NCI-H1092 (cell line): ENCODE data around the gene CLASP2.
"Not testable (repeated sequence)": the region's sequence is repeated elsewhere in the genome, so short reads cannot be mapped to it uniquely, and the experiment has no call there.

ENCODE experiments used
- DNase-seq: peaks from one replicate; lab custom pipeline; 2025; lab: John Stamatoyannopoulos, UW

The CLASP2 gene

DNA sequence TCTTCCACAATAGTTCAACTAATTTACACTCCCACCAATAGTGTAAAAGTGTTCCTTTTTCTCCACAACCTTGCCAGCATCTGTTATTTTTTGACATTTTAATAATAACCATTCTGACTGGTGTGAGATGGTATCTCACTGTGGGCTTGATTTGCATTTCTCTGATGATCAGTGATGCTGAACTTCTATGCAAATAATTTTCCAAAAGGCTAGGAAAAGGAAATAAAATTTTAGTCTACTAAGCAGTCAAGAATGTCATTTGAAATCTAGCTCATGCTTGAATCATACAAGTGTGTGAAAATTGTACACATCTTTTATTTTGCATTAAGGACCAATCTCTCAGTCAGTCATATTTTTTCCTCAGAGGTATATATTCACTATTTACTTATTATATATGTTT lies 176.1 kb downstream of the CLASP2 start:
- no peak for DNase-seq

DNA sequence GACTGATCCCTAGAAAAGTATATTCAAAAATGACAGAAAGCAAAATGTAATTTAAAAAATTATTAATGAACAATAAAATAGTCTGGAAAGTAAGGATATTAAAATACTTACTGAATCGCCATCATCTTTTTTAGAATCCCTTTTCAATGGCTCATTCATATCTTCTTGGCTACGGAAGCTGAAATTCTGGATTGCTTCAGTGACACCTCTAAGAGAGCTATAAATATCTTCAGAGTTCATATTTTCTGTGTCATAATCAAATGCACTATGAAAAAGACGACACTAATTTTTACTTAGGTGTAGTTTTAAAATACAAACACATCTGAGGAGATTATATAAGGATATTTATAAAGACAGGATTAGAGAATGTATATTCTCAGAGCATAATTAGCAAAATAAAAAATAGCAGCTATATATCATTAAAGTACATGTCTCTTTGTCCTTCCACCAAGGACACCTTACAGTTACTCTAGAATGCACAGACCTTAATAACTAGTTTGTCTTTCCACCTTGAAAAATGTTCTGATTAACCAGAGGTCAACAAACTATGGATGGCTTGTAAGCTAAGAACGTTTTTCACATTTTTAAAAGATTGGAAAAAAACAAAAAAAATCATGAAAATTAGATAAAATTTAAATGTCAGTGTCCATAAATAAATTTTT lies 179.2 kb downstream of the CLASP2 start:
- no peak for DNase-seq

DNA sequence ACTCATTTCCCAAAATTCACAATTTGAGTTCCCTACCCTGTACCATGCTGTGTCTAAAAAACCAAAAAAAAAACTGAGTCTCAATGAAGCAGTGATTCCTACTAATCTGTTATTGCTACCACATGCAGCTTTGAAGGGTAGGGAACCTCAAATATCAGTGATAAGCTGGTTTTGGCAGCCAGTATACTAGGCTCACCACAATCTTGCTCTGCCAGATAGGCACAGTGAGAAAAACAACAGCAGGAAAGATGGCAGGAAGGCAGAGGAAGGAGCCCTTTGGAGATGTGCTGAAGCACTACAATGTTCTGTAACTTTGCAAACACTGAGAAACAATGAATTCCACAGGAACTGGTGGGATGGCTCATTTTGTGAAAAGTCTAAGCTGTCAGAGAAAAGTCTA lies 180.9 kb downstream of the CLASP2 start:
- DNase-seq: no peak

DNA sequence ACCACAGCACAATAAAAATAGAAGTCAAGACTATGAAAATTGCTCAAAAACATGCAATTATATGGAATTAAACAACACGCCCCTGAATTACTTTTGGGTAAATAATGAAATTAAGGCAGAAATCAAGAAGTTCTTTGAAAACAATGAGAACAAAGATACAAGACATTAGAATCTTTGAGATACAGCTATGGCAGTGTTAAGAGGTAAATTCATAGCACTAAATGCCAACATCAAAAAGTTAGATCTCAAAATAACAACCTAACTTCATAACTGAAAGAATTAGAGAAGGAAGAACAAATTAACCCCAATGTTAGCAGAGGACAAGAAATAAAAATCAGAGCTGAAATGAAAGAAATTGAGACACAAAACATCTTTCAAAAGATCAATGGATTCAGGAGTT lies 191.3 kb downstream of the CLASP2 start:
- DNase-seq: no peak

DNA sequence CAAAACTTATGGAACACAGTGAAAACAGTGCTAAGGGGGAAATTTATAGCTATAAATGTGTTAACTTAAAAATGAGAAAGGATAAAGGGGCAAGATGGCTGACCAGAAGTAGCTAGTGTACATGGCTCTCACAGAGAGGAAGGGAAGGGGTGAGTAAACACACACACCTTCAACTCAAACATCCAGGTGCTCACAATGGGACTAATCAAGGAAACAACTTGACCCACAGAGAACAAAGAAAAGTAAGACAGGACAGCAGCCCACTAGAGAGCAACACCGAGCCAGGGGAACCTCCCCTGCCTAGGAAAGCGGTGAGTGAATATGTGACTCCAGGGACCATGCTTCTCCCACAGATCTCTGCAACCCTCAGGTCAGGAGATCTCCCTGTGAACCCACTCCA lies 192.8 kb downstream of the CLASP2 start:
- DNase-seq: no peak

DNA sequence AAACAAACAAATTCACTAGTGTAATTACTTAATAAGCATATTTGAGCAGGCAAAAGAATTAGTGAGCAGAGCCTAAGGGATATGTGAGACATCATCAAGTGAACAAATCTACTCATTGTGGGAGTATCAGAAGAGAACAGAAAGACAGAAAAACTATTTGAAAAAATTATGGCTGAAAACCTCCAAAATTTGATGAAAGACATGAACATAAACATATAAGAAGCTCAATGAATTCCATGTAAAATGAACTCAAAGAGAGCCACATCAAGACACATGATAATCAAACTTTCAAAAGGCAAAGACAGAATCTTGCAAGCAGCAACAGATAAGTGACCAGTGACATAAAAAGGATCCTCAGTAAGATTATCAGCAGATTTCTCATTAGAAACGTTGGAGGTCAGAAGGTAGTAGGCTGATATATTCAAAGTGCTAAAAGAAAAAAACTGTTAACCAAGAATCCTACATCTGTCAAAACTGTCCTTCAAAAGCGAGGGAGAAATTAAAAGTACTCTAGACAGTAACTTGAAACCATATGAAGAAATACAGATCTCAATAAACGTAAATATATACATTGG lies 194.9 kb downstream of the CLASP2 start:
- DNase-seq: no peak

DNA sequence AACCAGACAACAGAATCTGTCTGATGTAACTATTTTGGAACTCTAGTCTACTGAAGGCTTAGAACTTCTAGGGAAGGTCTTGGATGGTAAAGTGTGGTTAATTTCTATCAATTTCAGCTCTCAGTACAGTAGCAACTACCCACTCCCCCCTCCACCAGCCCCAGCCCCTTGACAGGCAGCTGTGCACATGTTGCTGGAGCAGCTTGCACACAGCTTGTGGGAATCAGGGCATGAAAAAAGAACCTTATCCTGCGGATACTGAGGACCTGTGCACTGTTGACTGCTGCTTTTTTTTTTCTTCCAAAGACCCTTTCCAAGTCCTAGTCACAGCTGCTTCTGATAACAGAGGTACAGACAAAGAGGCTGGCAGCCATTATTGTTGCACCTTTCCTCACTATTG lies 196.3 kb downstream of the CLASP2 start:
- DNase-seq: no peak

DNA sequence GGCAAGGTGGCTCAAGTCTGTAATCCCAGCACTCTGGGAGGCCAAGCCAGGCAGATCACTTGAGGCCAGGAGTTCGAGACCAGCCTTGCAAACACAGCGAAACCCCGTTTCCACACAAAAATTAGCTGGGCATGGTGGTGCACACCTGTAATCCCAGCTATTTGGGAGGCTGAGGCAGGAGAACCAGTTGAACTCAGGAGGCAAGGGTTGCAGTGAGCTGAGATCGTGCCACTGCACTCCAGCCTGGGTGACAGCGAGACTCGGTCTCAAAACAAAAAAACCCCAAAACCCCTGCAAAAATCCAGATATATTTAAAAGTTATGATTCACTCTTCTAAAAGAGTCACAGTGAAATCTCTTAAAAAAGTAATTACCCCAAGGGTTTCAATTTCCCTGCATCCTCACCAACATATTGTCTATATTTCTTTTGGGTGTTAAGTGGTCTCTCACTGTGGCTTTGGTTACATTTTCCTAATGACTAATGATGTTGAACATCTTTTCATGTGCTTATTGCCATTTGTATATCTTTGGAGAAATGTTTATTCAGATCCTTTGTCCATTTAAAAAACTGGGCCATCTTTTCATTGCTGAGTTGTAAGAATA lies 204.7 kb downstream of the CLASP2 start:
- DNase-seq: no peak

DNA sequence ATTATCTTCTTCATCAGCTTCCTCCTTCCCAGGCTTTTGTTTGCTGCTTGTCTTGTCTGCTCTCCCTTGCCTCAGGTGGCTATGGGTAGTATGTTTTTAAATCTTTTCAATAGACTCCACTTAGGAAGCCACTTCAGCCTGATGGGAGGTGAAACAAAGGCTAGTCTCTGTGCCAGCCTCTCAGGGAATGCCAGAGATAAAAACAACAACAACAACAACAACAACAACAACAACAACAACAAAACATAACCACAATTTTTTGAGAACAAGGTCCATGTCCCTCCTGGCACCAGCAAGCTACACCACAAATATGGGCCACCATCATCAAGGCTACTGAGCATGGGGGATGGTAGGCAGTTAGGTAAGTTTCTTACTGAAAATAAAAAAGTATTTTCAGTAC lies 213.0 kb downstream of the CLASP2 start:
- DNase-seq: no peak

DNA sequence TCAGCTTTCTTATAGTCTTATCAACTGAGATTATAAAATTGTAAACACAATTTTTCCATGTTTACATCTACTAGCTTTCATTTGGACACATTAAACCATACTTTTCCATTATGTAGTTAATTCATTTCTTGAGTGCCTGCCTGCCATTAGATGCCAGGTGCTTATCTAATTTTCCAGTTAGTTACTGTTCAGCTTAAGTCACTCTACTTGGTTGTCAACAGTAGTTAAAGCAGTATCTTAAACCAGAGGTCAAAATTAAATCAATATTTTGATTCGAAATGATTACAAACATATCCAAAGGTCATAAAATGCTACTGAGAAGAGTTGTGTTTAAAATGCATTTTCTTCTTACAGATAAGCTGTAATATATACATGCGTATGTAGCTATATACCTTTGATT lies 221.6 kb downstream of the CLASP2 start:
- DNase-seq: no peak

DNA sequence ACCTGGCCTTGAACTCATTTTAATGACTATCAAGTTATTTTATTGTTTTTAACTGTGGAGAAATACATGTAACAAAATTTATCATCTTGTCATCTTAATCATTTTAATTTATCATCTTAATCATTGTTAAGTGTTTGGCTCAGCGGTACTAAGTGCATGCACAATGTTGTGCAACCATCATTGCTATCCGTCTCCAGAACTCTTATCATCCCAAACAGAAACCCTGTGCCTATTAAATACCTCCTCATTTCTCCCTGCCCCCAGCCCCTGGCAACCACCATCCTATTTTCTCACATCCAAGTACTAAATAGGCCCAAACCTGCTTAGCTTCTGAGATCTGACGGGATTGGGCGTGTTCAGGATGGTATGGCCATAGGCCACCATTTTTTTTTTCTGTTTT lies 226.3 kb downstream of the CLASP2 start:
- DNase-seq: no peak

DNA sequence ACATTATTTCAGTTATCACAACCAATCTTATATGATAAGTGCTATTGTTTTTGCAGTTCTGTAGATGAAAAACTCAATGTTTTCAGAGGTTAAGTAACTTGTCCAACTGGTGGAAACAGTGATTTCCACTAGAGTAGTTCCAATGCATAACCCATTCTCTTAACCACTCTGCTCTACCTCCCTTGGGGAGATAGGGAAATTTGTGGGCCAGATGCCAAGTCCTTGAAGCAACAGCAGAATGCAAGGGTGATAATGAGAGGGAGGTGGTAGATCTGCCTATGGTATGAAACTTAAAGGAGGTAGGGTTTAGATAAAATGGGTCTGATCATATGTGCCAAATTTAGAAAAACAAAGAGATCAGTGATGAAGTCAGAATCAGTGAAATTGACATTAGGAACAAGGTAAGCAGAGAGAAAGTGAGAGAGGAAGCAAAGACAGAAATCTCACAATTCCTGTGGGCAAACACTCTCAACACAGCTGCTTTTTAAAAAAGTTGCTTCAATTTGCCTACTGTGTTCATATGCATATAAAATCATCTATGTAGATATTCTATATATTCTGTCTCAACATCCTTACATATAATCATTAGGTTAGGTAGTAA lies 227.3 kb downstream of the CLASP2 start:
- no peak for DNase-seq

DNA sequence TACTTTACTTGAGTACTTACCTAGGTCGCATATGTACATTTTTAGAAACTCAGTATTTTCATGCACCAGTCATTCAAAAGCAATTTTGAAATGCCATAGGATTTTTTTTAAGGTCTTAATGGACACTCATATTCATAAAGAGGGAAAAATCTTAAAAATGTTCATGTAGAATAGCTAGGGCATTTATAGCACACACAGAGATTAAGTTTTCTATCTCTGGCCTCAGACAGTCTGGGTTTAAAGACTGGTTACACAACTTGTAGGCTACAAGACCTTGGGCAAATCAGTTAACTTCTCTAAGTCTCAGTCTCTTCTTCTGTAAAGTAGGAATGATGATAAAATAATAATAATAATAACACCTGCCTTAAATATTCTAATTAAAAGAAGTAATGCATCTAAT lies 229.4 kb downstream of the CLASP2 start:
- no peak for DNase-seq

DNA sequence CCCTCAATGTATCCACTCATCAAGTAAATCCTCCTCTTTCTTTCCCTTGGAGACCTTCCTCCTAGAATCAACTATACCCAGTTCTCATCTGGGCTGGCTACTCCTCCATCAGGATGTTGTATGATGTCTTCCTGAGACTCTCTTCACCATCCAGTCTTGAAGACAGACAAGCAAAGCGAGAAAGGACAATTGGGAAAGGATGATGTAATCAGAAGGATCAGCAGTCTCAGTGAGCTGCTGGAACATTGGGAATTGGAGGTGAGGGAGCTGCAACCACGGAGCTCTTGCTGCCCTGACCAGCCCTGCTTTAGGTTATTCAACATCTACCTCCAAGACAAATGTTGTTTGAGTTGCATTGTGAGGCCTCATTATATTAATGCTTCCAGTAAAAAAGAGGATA lies 229.8 kb downstream of the CLASP2 start:
- DNase-seq: no peak

DNA sequence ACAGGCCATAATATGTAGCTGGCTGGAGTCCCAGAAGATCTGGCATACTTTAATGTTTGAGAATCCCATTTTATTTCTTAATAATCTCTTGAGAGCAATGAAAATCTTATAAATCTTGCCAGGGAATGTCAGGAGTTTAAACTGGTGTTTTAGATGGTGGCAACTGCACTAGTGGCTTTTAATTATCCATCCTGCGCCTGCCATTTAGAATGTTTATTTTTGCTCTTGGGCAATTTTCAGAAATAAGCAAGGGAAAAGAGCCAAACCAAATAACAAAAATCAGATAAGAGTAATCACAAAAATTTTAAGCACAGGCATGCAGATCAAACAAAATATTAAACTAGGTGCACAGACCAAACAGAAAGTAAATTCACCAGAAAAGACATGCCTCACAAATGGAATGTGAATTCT lies 235.9 kb downstream of the CLASP2 start:
- no peak for DNase-seq

DNA sequence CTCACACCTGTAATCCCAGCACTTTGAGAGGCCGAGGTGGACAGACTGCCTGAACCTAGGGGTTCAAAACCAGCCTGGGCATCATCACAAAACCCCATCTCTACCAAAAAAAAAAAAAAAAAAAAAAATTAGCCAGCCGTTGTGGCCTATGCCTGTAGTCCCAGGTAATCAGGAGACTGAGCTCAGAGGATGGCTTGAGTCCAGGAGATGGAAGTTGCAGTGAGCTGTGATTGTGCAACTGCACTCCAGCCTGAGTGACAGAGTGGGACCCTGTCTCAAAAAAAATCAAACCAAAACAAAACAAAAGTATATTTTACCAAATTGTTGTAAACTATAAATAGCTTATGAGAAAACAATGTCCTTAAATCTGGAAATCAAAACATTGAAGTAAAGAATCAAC lies 243.2 kb downstream of the CLASP2 start:
- DNase-seq: no peak

DNA sequence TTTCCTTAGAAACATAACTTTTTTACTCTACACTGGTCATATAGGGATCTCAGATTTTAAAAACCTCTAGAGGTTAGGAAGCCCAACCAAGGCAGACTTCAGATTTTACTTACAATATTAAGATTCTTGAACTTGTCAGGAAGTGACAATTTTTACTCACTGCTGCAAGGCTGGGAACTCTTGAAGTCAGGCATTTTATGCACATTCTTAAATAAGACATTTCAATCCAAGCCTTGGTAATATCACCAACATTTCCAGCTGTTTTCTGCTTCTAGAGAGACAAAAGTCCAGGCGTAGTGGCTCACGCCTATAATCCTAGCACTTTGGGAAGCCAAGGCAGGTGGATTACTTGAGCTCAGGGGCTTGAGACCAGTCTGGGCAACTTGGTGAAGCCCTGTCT lies 244.2 kb downstream of the CLASP2 start:
- no peak for DNase-seq

DNA sequence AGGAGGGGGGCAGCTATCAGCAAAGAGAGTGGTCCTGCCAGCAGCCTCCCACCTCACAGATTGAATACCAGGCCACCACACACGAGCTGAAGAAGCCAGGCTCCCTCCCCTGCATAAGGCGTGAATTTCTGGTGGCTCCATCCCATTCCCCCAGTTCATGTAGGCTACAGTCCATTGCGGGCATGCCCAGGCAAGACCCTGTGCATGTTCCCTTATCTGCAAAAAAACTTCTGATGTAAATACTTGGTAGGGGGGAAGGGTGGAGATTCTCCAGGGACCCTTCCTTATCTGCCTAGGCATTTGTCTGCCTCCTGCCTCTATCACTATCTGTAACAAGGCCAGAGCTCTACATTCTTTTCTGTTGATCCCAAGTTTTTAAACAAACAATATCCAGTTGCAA lies 250.3 kb downstream of the CLASP2 start:
- DNase-seq: no peak

DNA sequence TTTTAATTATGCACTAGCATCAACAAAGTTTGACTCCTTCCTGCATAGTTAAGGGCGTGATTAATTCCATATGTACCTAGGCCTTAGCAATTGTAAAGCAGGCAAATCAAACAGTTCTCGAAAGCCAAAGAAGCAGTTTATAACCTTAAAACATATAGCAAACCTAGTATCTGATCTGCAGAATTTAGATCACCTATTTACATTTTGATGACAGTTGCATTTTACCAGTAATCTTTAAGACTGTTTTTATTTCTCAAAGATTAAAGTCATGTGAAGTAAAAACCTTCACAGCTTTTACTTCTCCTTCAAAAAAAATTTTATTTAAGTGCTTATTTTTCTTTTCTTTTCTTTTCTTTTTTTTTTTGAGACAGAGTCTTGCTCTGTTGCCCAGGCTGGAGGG lies 257.0 kb downstream of the CLASP2 start:
- no peak for DNase-seq

DNA sequence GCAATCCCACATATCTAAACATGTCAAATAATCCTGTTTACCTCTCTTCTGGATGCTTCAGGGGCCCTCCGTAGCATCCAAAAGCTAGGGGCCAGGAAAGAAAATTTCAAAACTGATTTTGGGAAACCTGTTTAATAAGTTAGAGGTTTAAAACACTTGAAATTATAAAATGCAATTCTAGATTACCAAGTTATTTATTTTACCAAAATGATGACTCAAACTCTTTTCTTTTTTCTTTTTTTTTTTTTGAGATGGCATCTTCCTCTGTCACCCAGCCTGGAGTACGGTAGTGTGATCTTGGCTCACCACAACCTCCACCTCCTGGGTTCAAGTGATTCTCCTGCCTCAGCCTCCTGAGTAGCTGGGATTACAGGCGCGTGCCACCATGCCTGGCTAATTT lies 258.5 kb downstream of the CLASP2 start:
- not testable (repeated sequence) for DNase-seq

DNA sequence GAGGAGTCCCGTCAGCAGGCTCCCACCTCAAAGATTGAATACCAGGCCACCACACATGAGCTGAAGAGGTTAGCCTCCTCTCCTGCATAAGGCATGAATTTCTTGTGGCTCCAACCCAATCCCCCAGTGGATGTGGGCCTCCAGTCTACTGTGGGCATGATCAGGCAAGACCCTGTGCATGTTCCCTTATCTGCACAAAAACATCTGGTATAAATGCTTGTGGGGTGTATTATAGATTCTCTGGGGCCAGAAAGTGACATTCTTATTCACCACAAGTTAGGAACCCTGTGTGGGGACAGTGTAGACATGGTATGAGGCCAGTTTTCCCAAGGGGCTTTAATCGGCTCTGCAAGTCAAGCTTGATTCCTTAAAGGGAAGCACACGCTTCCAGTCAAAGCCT lies 259.6 kb downstream of the CLASP2 start:
- no peak for DNase-seq

DNA sequence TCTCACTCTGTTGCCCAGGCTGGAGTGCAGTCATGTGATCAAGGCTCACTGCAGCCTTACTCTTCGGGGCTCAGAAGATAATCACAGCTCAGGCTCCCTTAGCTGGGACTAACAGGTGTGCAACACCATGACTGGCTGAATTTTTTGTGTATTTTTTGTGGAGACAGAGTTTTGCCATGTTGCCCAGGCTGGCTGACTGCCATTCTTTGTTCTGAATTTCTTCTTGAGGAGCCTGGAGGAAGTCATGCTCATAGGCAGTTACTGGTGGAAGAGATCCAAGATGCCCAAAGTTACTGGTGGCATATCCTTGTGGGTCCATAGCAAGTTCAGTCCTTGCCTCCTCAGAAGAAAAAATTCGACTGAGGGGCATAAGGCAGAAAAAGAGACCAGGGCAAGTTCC lies 261.3 kb downstream of the CLASP2 start:
- no peak for DNase-seq

DNA sequence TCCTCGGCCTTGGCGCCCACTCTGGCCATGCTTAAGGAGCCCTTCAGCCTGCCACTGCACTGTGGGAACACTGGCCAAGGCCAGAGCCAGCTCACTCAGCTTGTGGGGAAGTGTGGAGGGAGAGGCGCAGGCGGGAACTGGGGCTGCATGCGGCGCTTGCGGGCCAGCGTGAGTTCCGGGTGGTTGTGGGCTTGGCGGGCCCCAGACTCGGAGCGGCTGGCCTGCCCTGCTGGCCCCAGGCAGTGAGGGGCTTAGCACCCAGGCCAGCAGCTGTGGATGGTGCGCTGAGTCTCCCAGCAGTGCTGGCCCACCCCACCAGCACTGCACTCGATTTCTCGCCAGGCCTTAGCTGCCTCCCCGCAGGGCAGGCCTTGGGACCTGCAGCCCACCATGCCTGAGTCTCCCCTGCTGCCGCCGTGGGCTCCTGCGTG lies 264.7 kb downstream of the CLASP2 start:
- DNase-seq: no peak

DNA sequence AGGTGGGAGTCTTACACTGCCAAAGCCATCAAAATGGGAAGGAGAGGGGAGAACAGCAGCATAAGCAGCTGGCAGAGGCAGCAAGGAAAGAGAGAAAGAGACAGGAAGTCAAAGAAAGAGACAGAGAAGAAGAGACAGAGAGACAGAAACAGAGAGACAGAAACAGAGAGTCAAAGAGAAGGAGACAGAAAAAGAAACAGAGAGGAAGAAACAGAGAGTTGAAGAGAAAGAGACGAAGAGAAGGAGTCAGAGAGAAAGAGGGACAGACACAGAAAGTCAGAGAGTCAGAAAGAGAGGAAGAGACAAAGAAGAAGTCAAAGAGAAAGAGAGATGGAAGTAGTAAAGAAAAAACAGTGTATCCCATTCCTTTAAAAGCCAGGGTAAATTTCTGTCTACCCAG lies 266.1 kb downstream of the CLASP2 start:
- not testable (repeated sequence) for DNase-seq
